WTC11 (cell line): ENCODE results near the gene TTLL11. TPM values are rescaled to one million over a fixed set of nuclear protein-coding genes. Genes with fewer than 3 reads are reported as not detected.

Experiments used
- ATAC-seq: fragments of 200-7000 bp; cut with Tn5 transposase; 2 replicates; pipeline ENCODE4 v1.10.0; 2021; ENCODE audit warnings: mild to moderate bottlenecking, moderate library complexity
- CTCF ChIA-PET: fragments of 300-600 bp; sonication (Branson Sonifier 250); formaldehyde crosslinking; loops from one replicate; lab custom pipeline; 2021; ENCODE audit warnings: antibody characterized with exemption; lab: Charles Lee
- POLR2A ChIA-PET: fragments of 350-600 bp; sonication (Branson Sonifier 250); formaldehyde crosslinking; loops from one replicate; lab custom pipeline; 2021; ENCODE audit warnings: antibody characterized with exemption; lab: Charles Lee
- DNase-seq: peaks from one replicate; pipeline ENCODE4 v3.0.0; 2021; ENCODE audit warnings: low spot score
- H3K27ac Mint-ChIP-seq: 2 replicates; pipeline ENCODE4 v1.8.0; 2021; ENCODE audit warnings: mixed read lengths
- H3K27me3 Mint-ChIP-seq: 2 replicates; pipeline ENCODE4 v1.8.0; 2021; ENCODE audit warnings: low read depth, mild to moderate bottlenecking, moderate library complexity, mixed read lengths
- H3K36me3 Mint-ChIP-seq: 2 replicates; pipeline ENCODE4 v1.8.0; 2021; ENCODE audit warnings: mixed read lengths
- H3K4me1 Mint-ChIP-seq: 2 replicates; pipeline ENCODE4 v1.8.0; 2022; ENCODE audit warnings: mixed read lengths
- H3K4me3 Mint-ChIP-seq: 2 replicates; pipeline ENCODE4 v1.8.0; 2021; ENCODE audit warnings: mild to moderate bottlenecking, moderate library complexity, mixed read lengths
- H3K9me3 Mint-ChIP-seq: 2 replicates; pipeline ENCODE4 v1.8.0; 2021; ENCODE audit warnings: mixed read lengths
- AFF4 ChIP-seq: sonication (generic); formaldehyde crosslinking; IDR thresholded peaks from 2 replicates; pipeline ENCODE4 v1.8.1; 2023; ENCODE audit warnings: mild to moderate bottlenecking, missing genetic modification reagents, borderline replicate concordance
- ATF1 ChIP-seq: sonication (generic); formaldehyde crosslinking; IDR thresholded peaks from 2 replicates; pipeline ENCODE4 v1.8.1; 2023; ENCODE audit warnings: mild to moderate bottlenecking, moderate library complexity, missing genetic modification reagents
- FOXP1 ChIP-seq: sonication (generic); formaldehyde crosslinking; IDR thresholded peaks from 2 replicates; pipeline ENCODE4 v1.8.0; 2022; ENCODE audit warnings: missing genetic modification reagents, mild to moderate bottlenecking, moderate library complexity, borderline replicate concordance
- GABPB1 ChIP-seq: sonication (generic); formaldehyde crosslinking; IDR thresholded peaks from 2 replicates; pipeline ENCODE4 v1.8.1; 2023; ENCODE audit warnings: mild to moderate bottlenecking, missing genetic modification reagents
- HMGXB4 ChIP-seq: sonication (generic); formaldehyde crosslinking; IDR thresholded peaks from 2 replicates; pipeline ENCODE4 v1.8.1; 2023; ENCODE audit warnings: mild to moderate bottlenecking, moderate library complexity, missing genetic modification reagents
- NFATC4 ChIP-seq: fragments of 250-450 bp; sonication (Bioruptor Pico); IDR thresholded peaks from 2 replicates; pipeline ENCODE4 v1.9.0; 2021; ENCODE audit warnings: mild to moderate bottlenecking
- NFE2L1 ChIP-seq: sonication (generic); formaldehyde crosslinking; IDR thresholded peaks from 2 replicates; pipeline ENCODE4 v1.8.1; 2023; ENCODE audit warnings: missing genetic modification reagents
- NR2C2 ChIP-seq: sonication (generic); formaldehyde crosslinking; IDR thresholded peaks from 2 replicates; pipeline ENCODE4 v1.8.0; 2022; ENCODE audit warnings: mild to moderate bottlenecking, missing genetic modification reagents
- RORB ChIP-seq: fragments of 250-450 bp; sonication (Bioruptor Pico); IDR thresholded peaks from 2 replicates; pipeline ENCODE4 v1.9.0; 2021; ENCODE audit warnings: mild to moderate bottlenecking
- SMAD4 ChIP-seq: sonication (generic); formaldehyde crosslinking; IDR thresholded peaks from 2 replicates; pipeline ENCODE4 v1.8.0; 2022; ENCODE audit warnings: mild to moderate bottlenecking, missing genetic modification reagents
- ZNF263 ChIP-seq: sonication (generic); formaldehyde crosslinking; IDR thresholded peaks from 2 replicates; pipeline ENCODE4 v1.8.1; 2022; ENCODE audit warnings: low read depth, mild to moderate bottlenecking, moderate library complexity, missing genetic modification reagents
- ZNF396 ChIP-seq: fragments of 250-450 bp; sonication (Bioruptor Pico); IDR thresholded peaks from 2 replicates; pipeline ENCODE4 v1.8.0; 2021; ENCODE audit warnings: mild to moderate bottlenecking, moderate library complexity, borderline replicate concordance
- total RNA-seq: library from RNA; stranded (reverse); gene quantifications from 3 replicates; pipeline ENCODE4 v1.2.3, GENCODE V29; 2021
- TF ChIP-seq, protein P1 (sequence below): sonication (generic); formaldehyde crosslinking; IDR thresholded peaks from 2 replicates; pipeline ENCODE4 v1.8.0; 2022; ENCODE audit warnings: mild to moderate bottlenecking, missing genetic modification reagents
- TF ChIP-seq, protein P2 (sequence below): sonication (generic); formaldehyde crosslinking; IDR thresholded peaks from 2 replicates; pipeline ENCODE4 v1.8.1; 2022; ENCODE audit warnings: mild to moderate bottlenecking, missing genetic modification reagents, moderate library complexity, borderline replicate concordance
- TF ChIP-seq, protein P3 (sequence below): fragments of 250-450 bp; sonication (Bioruptor Pico); conservative IDR thresholded peaks from 2 replicates; pipeline ENCODE4 v1.9.0; 2021; ENCODE audit warnings: mild to moderate bottlenecking
- TF ChIP-seq, protein P4 (sequence below): sonication (generic); formaldehyde crosslinking; IDR thresholded peaks from 2 replicates; pipeline ENCODE4 v1.8.1; 2023; ENCODE audit warnings: mild to moderate bottlenecking, missing genetic modification reagents
- TF ChIP-seq, protein P5 (sequence below): fragments of 250-450 bp; sonication (Bioruptor Pico); IDR thresholded peaks from 2 replicates; pipeline ENCODE4 v1.9.0; 2021; ENCODE audit warnings: mild to moderate bottlenecking, borderline replicate concordance

The TTLL11 gene
- total RNA-seq, 1 experiment from 2014 or later = 1.1 TPM

GRCh38 chr9:121781701-121782464 lies 311.2 kb downstream of the TTLL11 start:
- H3K27me3 Mint-ChIP-seq = no peaks in the 10 kb centered on the region
- no peak for ATAC-seq
- peaks cover 36% of the 10 kb centered on the region for H3K4me1 Mint-ChIP-seq
- H3K27ac Mint-ChIP-seq = no peak overlapping the region
- no peak overlapping the region for H3K4me3 Mint-ChIP-seq
- TF ChIP-seq, protein P1, sequence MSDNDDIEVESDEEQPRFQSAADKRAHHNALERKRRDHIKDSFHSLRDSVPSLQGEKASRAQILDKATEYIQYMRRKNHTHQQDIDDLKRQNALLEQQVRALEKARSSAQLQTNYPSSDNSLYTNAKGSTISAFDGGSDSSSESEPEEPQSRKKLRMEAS (CRISPR knock-in tag) = no peak
- no peak for TF ChIP-seq NFATC4 (CRISPR knock-in tag)
- TF ChIP-seq, protein P2, sequence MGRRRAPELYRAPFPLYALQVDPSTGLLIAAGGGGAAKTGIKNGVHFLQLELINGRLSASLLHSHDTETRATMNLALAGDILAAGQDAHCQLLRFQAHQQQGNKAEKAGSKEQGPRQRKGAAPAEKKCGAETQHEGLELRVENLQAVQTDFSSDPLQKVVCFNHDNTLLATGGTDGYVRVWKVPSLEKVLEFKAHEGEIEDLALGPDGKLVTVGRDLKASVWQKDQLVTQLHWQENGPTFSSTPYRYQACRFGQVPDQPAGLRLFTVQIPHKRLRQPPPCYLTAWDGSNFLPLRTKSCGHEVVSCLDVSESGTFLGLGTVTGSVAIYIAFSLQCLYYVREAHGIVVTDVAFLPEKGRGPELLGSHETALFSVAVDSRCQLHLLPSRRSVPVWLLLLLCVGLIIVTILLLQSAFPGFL (CRISPR knock-in tag) = no peak
- TF ChIP-seq RORB (CRISPR knock-in tag) = no peak
- no peak for TF ChIP-seq GABPB1 (CRISPR knock-in tag)
- TF ChIP-seq, protein P3, sequence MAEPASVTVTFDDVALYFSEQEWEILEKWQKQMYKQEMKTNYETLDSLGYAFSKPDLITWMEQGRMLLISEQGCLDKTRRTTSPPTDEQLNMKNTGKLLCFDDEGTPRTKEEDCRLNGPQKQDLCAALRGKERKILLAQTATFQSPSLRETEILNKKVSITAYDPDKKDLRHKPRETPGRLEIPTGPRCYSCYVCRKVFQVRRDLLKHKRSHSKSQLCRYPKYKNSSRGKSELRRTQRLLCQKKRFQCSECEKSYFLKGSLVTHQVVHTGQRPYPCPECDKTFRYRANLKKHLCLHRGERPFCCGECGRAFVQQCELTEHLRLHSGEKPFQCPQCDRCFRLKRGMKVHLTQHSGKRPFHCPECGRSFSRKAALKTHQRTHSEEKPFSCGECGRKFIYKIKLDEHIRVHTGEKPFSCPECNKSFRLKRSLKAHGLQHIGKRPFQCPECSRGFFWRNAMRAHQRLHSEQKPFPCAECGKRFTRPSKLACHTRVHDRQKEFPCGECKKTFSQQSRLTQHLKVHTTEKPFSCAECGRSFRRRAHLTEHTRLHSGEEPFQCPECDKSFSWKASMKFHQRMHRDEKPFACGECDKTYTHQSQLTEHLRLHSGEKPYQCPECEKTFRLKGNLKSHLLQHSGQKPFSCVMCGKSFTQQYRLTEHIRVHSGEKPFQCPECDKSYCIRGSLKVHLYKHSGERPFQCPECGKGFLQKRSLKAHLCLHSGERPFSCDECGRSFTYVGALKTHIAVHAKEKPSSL (CRISPR knock-in tag) = no peak
- no peak for TF ChIP-seq HMGXB4
- TF ChIP-seq SMAD4 (CRISPR knock-in tag) = no peak
- TF ChIP-seq AFF4 (CRISPR knock-in tag) = no peak
- TF ChIP-seq ATF1 (CRISPR knock-in tag) = no peak
- TF ChIP-seq NR2C2 (CRISPR knock-in tag) = no peak
- TF ChIP-seq ZNF396 (CRISPR knock-in tag) = no peak
- no peak for TF ChIP-seq NFE2L1
- TF ChIP-seq, protein P4, sequence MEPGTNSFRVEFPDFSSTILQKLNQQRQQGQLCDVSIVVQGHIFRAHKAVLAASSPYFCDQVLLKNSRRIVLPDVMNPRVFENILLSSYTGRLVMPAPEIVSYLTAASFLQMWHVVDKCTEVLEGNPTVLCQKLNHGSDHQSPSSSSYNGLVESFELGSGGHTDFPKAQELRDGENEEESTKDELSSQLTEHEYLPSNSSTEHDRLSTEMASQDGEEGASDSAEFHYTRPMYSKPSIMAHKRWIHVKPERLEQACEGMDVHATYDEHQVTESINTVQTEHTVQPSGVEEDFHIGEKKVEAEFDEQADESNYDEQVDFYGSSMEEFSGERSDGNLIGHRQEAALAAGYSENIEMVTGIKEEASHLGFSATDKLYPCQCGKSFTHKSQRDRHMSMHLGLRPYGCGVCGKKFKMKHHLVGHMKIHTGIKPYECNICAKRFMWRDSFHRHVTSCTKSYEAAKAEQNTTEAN = no peak
- no peaks in the 10 kb centered on the region for H3K9me3 Mint-ChIP-seq
- CTCF ChIA-PET = no interaction called here
- POLR2A ChIA-PET = no interaction called here
- no peak for DNase-seq
- peaks cover 29% of the 10 kb centered on the region for H3K36me3 Mint-ChIP-seq

DNA sequence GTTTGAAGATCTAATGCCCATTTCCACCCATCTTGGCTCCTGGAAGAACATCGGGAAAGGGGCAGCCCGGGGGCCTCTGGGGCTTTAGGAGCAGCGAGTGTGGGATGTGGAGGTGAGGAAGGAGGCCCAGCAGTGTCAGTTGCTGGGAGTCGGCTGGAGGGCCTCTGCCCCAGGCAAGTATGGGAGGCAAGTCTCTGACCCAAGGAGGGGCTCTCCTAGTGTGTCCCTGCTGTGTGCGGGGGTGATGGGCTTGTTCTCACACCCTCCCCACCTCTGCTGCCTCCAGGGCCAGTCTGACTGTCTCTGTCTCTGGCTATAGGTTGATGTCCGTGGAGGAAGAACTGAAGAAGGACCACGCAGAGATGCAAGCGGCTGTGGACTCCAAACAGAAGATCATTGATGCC lies 312.0 kb downstream of the TTLL11 start:
- H3K4me3 Mint-ChIP-seq = no peak overlapping the region
- CTCF ChIA-PET = no interaction called here
- no peaks in the 10 kb centered on the region for H3K27me3 Mint-ChIP-seq
- TF ChIP-seq FOXP1 (CRISPR knock-in tag) = no peak
- TF ChIP-seq, protein P5, sequence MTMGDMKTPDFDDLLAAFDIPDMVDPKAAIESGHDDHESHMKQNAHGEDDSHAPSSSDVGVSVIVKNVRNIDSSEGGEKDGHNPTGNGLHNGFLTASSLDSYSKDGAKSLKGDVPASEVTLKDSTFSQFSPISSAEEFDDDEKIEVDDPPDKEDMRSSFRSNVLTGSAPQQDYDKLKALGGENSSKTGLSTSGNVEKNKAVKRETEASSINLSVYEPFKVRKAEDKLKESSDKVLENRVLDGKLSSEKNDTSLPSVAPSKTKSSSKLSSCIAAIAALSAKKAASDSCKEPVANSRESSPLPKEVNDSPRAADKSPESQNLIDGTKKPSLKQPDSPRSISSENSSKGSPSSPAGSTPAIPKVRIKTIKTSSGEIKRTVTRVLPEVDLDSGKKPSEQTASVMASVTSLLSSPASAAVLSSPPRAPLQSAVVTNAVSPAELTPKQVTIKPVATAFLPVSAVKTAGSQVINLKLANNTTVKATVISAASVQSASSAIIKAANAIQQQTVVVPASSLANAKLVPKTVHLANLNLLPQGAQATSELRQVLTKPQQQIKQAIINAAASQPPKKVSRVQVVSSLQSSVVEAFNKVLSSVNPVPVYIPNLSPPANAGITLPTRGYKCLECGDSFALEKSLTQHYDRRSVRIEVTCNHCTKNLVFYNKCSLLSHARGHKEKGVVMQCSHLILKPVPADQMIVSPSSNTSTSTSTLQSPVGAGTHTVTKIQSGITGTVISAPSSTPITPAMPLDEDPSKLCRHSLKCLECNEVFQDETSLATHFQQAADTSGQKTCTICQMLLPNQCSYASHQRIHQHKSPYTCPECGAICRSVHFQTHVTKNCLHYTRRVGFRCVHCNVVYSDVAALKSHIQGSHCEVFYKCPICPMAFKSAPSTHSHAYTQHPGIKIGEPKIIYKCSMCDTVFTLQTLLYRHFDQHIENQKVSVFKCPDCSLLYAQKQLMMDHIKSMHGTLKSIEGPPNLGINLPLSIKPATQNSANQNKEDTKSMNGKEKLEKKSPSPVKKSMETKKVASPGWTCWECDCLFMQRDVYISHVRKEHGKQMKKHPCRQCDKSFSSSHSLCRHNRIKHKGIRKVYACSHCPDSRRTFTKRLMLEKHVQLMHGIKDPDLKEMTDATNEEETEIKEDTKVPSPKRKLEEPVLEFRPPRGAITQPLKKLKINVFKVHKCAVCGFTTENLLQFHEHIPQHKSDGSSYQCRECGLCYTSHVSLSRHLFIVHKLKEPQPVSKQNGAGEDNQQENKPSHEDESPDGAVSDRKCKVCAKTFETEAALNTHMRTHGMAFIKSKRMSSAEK (CRISPR knock-in tag) = no peak
- no peak for TF ChIP-seq HMGXB4
- TF ChIP-seq ZNF263 (CRISPR knock-in tag) = no peak

More for the DNA sequence above, 312.0 kb downstream of the TTLL11 start:
- Mint-ChIP-seq H3K36me3 (peaks cover 34% of the 10 kb centered on the region), H3K27ac (no peak overlapping the region), H3K4me1 (peaks cover 31% of the 10 kb centered on the region), H3K9me3 (no peaks in the 10 kb centered on the region)
- DNase-seq (no peak), ATAC-seq (no peak)
- POLR2A ChIA-PET = no interaction called here
